HUES48 (cell line): ENCODE data around the gene ZNF334.

ENCODE experiments used
- H3K27ac ChIP-seq: one replicate; pipeline ENCODE4 v1.7.0; 2013; ENCODE audit warnings: low read depth, low read length, inconsistent platforms
- H3K27me3 ChIP-seq: 2 replicates; pipeline ENCODE4 v1.6.1; 2013; ENCODE audit warnings: mild to moderate bottlenecking, low read length; ENCODE audit not compliant: control insufficient read depth, insufficient read depth
- H3K36me3 ChIP-seq: 2 replicates; pipeline ENCODE4 v1.6.1; 2013; ENCODE audit warnings: low read length; ENCODE audit not compliant: control insufficient read depth, insufficient read depth
- H3K4me1 ChIP-seq: 2 replicates; pipeline ENCODE4 v1.6.1; 2013; ENCODE audit warnings: mild to moderate bottlenecking, low read length; ENCODE audit not compliant: control insufficient read depth, insufficient read depth
- H3K4me3 ChIP-seq: 2 replicates; pipeline ENCODE4 v1.5.1; 2013; ENCODE audit warnings: mild to moderate bottlenecking, low read depth, low read length
- H3K9ac ChIP-seq: 2 replicates; pipeline ENCODE4 v1.6.1; 2013; ENCODE audit warnings: mild to moderate bottlenecking, low read depth, low read length, moderate library complexity
- H3K9me3 ChIP-seq: 2 replicates; pipeline ENCODE4 v1.6.1; 2013; ENCODE audit warnings: low read length; ENCODE audit not compliant: control insufficient read depth, insufficient read depth

Gene ZNF334

DNA sequence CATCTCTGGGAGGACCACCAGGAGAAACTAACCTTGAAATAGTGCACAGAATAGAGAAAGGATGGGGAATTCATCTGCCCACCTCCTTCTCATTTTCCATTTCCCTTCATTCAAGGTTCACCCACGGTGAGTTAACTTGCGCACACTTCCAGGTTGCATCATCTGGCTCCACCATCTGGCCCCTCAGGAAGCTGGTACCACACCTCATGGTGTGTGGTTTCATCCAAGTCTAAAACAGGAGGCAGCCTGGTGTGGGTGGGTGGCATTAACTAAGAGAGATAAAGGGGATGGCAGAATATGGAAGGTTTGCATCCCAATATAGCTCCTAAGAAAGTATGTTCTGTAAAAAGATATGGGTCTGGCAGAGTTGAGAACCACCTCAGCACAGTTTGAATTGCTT, 3.8 kb downstream of the ZNF334 start:
- H3K36me3 ChIP-seq, result peaks cover 9% of the 10 kb centered on the region
- H3K27me3 ChIP-seq, result no peaks in the 10 kb centered on the region
- H3K9me3 ChIP-seq, result peaks cover 17% of the 10 kb centered on the region
- no peak overlapping the region for H3K27ac ChIP-seq
- no peaks in the 10 kb centered on the region for H3K4me1 ChIP-seq
- H3K4me3 ChIP-seq, result no peak overlapping the region
- H3K9ac ChIP-seq, result no peak overlapping the region

DNA sequence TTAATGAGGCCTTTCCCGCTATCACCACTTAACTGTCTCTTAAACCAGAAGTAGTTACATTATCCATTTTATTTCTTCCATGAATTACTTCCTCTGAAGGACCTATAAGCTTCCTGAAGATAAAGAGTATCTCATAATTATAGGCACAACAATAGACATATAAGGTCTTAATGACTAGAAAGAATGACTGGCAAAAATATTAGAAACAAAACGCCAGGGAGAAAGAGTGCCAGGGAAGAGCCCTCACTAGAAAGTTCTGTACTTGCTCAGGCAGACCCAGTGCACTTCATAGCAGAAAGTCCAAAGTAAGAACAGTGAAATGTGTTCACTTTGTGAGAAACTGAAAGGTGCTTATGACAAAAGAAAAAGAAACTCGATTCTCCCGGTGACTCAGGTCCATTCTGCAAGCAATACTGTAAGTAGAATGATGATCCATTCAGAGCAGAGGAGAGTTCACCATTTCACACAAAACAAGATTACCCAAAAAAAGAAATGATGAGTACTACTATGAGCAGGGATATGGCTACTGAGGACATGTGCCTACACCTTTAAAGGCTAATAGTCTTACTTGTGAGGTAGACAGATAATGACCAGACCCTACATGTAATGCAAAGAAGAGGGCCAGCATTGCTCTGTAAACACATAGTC, 5.5 kb downstream of the ZNF334 start:
- Histone ChIP-seq H3K9ac (no peak overlapping the region), H3K4me1 (no peaks in the 10 kb centered on the region), H3K9me3 (peaks cover 34% of the 10 kb centered on the region), H3K27me3 (no peaks in the 10 kb centered on the region), H3K36me3 (peaks cover 25% of the 10 kb centered on the region), H3K27ac (no peak overlapping the region), H3K4me3 (no peak overlapping the region)

DNA sequence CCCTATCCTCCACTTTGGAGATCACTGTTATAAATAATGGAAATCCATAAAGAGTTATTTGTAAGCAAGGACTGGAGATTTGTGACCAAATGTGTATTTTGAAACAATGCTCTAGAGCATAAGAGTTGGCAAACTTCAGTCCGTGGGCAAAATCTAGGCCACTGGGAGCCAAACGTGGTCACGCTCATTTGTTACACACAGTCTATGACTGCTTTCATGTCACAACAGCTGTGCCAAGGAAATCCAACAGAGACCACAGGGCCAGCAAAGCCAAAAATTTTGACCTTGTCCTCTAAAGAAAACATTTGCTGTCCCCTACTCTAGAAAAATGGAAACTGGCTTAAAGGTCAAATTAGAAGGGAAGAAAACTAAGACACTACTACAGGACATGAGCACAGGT, 7.9 kb downstream of the ZNF334 start:
- Histone ChIP-seq H3K36me3 (peaks cover 48% of the 10 kb centered on the region), H3K9ac (no peak overlapping the region), H3K4me1 (no peaks in the 10 kb centered on the region), H3K9me3 (peaks cover 58% of the 10 kb centered on the region), H3K27me3 (no peaks in the 10 kb centered on the region), H3K4me3 (no peak overlapping the region), H3K27ac (no peak overlapping the region)

DNA sequence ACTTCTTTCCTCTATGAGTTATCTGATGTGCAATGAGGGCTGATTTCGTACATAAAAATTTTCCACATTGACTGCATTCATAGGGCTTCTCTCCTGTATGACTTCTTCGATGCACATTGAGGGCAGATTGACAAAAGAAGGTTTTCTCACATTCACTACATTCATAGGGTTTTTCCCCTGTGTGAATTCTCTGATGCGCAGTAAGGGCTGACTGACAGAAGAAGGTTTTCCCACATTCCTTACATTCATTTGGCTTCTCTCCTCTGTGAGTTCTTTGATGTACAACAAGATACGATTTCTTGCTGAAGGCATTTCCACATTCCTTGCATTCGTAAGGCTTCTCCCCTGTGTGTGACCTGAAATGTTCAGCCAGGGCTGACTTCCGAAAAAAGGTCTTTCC, 11.4 kb downstream of the ZNF334 start:
- no peaks in the 10 kb centered on the region for H3K27me3 ChIP-seq
- no peak overlapping the region for H3K27ac ChIP-seq
- H3K4me3 ChIP-seq, result peak overlapping the region; percentile 19; the same call in 1 of the 2 replicates
- peaks cover 76% of the 10 kb centered on the region for H3K9me3 ChIP-seq
- H3K36me3 ChIP-seq, result peaks cover 50% of the 10 kb centered on the region
- no peaks in the 10 kb centered on the region for H3K4me1 ChIP-seq
- no peak overlapping the region for H3K9ac ChIP-seq

DNA sequence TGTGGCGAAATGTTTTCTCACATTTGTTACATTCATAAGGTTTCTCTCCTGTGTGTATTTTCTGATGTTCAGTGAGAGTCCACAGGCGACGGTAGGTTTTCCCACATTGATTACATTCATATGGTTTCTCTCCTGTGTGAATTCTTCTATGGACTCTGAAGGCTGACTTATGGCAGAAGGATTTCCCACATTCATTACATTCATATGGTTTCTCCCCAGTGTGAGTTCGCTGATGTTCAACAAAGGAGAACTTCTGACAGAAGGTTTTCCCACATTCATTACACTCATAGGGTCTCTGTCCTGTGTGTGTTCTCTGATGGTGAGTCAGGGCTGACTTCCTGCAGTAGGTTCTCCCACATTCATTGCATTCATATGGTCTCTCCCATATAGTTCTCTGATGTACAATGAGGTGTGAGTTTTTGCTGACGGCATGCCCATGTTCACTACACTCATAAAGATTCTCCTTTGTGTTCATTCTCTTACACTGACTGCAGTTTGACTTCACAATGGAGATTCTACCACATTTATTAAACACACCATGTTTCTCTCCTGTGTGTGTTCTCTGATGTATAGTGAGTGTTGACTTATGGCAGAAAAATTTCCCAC, 11.9 kb downstream of the ZNF334 start:
- Histone ChIP-seq H3K9me3 (peaks cover 74% of the 10 kb centered on the region), H3K27me3 (no peaks in the 10 kb centered on the region), H3K9ac (no peak overlapping the region), H3K4me3 (peak overlapping the region; percentile 19; the same call in 1 of the 2 replicates), H3K27ac (no peak overlapping the region), H3K36me3 (peaks cover 50% of the 10 kb centered on the region), H3K4me1 (no peaks in the 10 kb centered on the region)

DNA sequence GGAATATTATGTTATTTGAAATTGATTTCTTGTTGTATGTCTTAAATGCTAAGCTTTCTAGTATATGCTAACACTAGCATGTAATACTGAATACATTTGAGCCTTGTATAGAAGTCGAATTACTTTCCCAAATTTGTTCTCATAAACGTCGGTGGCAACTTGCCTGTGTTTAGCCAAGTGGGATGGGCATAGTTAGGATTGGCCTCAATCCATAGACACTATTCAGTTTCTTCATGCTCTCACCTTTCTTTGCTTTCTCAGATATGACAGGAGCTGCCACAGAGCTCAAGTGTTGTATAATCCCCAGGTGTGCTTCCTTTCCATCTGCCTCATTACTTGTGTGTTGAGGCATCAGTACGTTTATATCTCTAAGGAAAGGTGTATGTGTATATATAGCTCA, 19.3 kb downstream of the ZNF334 start:
- H3K27me3 ChIP-seq, result no peaks in the 10 kb centered on the region
- H3K9me3 ChIP-seq, result peaks cover 4% of the 10 kb centered on the region
- no peak overlapping the region for H3K4me3 ChIP-seq
- no peak overlapping the region for H3K9ac ChIP-seq
- H3K27ac ChIP-seq, result no peak overlapping the region
- no peaks in the 10 kb centered on the region for H3K36me3 ChIP-seq
- H3K4me1 ChIP-seq, result no peaks in the 10 kb centered on the region

DNA sequence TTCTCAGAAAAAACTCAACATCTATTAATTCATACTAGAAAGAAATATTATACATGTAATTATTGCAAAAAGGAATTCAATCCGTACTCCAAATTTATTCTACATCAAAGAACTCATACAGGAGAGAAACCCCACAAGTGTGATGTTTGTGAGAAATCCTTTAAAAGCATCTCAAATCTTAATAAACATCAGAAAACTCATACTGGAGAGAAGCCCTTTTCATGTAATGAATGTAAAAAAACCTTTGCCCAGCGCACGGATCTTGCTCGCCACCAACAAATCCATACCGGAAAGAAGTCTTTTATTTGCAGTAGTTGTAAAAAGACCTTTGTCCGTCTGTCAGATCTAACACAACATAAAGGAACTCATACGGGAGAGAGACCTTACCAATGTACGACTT, 22.0 kb downstream of the ZNF334 start:
- Histone ChIP-seq H3K36me3 (no peaks in the 10 kb centered on the region), H3K4me1 (no peaks in the 10 kb centered on the region), H3K9ac (no peak overlapping the region), H3K27ac (no peak overlapping the region), H3K9me3 (no peaks in the 10 kb centered on the region), H3K4me3 (no peak overlapping the region), H3K27me3 (no peaks in the 10 kb centered on the region)

DNA sequence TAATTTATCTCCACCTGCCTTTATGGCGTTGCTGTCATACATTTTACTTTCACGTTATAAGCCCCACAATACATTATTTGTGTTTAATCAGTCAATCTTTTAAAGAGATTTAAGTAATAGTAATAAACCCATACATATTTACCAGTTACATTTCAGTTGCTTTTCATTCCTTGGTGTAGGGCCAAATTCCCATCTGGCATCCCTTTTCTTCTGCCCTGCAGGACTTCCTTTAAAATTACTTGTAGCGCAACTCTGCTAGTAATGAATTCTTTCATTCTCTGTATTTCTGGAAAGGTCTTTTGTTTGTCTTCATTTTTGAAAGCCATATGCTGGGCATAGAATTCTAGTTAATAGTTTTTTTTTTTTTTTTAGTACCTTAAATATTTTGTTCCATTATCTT, 24.9 kb downstream of the ZNF334 start:
- H3K4me3 ChIP-seq, result no peak overlapping the region
- H3K4me1 ChIP-seq, result peaks cover 11% of the 10 kb centered on the region
- no peak overlapping the region for H3K27ac ChIP-seq
- H3K9me3 ChIP-seq, result no peaks in the 10 kb centered on the region
- no peaks in the 10 kb centered on the region for H3K27me3 ChIP-seq
- no peak overlapping the region for H3K9ac ChIP-seq
- no peaks in the 10 kb centered on the region for H3K36me3 ChIP-seq

DNA sequence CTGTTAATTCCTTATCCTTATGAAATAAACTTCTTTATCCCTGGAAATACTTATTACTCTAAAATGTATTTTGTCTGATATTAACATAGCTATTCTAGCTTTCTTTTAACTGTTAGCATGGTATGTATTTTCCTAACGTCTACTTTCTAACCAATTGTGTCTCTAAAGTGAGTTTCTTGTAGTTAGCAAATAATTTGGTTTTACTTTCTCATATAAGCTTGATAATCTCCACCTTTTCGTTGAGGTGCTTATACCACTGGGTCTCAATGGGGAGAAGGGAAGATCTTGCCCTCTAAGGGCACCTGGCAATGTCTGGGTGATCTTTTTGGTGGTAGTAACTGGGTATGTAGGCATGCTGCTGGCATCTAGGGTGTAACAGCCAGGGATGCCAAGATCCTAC, 25.7 kb downstream of the ZNF334 start:
- H3K36me3 ChIP-seq, result no peaks in the 10 kb centered on the region
- no peak overlapping the region for H3K9ac ChIP-seq
- no peaks in the 10 kb centered on the region for H3K9me3 ChIP-seq
- no peak overlapping the region for H3K27ac ChIP-seq
- H3K4me1 ChIP-seq, result peaks cover 11% of the 10 kb centered on the region
- H3K4me3 ChIP-seq, result no peak overlapping the region
- no peaks in the 10 kb centered on the region for H3K27me3 ChIP-seq

DNA sequence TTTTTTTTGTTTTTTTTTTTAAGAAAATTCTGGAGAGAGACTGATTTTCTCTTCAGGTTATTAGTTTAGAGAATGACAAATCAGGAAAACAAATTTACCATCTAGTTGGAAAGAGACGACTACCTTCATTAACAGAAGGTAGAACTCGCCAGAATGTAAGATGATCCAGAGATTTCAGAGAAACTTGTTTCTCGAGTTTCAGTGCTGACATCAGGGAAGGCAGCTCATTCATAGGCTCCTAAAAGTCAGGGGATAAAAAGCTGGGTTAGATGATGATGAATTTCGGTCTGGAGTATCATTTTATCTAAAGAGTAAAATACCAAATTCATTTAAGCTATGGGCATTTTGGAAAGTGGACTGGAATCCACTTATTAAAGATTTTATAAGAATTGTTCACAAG, 27.9 kb downstream of the ZNF334 start:
- H3K4me1 ChIP-seq, result peaks cover 11% of the 10 kb centered on the region
- H3K36me3 ChIP-seq, result no peaks in the 10 kb centered on the region
- H3K27ac ChIP-seq, result no peak overlapping the region
- H3K4me3 ChIP-seq, result no peak overlapping the region
- no peak overlapping the region for H3K9ac ChIP-seq
- H3K9me3 ChIP-seq, result no peaks in the 10 kb centered on the region
- no peaks in the 10 kb centered on the region for H3K27me3 ChIP-seq

DNA sequence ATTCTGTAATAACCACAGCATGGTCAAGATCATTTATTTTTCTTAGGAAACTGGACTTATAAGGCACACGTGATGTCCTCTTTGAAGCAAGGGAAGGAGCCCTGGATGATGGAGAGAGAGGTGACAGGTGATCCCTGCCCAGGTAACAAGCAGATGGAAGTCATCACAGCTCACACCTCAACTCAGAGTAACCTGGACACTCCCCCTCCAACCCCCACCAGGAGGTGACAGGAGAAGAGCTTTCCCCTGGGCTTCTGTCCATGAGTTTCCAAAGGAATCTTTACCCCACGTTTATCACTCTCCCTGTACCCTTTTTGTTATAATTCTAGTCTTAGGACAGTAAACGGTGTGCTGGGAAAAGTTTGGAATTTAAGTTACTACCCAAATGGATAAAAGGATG, 28.4 kb downstream of the ZNF334 start:
- H3K27me3 ChIP-seq, result no peaks in the 10 kb centered on the region
- no peak overlapping the region for H3K27ac ChIP-seq
- no peak overlapping the region for H3K9ac ChIP-seq
- no peaks in the 10 kb centered on the region for H3K9me3 ChIP-seq
- peaks cover 13% of the 10 kb centered on the region for H3K4me1 ChIP-seq
- H3K36me3 ChIP-seq, result no peaks in the 10 kb centered on the region
- no peak overlapping the region for H3K4me3 ChIP-seq
